ENCODE results near the gene CTNNBL1.

DNA sequence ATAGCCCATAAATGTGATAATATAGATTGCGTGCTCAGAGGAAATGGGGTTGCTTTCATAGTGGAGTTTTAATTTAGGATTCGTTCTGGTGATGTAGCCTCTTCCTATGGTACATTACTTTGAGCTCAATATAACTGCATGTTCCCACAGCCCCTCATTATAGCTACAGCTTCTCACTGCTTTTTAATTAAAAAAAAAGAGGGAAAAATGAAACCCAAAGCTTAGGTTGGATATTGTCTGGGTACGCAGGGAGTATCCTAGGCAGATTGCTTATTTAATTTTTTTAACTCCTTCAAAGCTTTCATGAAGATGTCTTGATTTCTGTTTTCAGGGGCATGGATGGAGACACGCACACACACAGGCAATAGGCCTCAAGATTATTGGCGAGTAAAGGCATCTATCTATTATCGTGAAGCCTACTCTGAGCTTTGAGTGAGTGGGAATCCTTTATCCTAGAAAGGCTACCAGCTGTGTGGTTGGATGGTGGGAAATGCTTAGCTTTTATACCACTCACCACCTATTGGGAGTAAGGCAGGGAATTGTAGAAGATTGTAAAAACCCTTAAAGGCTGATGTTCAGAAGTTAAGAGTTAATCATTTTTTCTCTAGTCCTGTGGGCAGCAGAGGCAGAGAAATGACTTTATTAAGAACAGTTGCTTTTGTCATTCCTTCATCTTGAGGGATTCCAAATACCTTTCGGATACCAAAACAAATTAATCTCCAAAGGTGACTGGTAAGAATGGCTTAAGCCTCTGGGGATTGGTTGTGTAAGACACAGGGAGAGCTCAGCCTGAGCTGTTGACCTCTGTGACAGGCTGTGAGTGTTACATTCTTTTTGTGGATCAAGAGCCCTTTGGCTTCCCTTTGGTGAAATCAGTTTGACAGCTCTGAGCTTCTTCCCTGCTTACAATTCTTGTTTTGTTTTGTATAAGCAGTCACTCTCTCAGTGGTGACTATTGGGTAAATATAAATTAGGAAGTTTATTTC is 33.4 kb downstream of the CTNNBL1 start:
- TF ChIP-seq POLR2AphosphoS5 (IDR thresholded peaks at IDR 0.05; ENCODE audit: low read depth, low read length): no peak
- TF ChIP-seq TAF1 (IDR thresholded peaks at IDR 0.05; ENCODE audit: borderline replicate concordance, low read depth, low read length): no peak

Data from GM12892 (cell line).